HTERT RPE-1 (cell line): ENCODE measurements around the gene FRY.
"Not testable (repeated sequence)": the region's sequence is repeated elsewhere in the genome, so short reads cannot be mapped to it uniquely, and the experiment has no call there.

ENCODE experiments used
- in situ Hi-C: fragments of 300-500 bp; cut with MboI; formaldehyde crosslinking; loops from 4 replicates; pipeline ENCODE4 v1.14.3; 2020; ENCODE audit warnings: low sequenced_read_pairs

Gene FRY

GRCh38 chr13:32040052-32040642 lies 8.6 kb downstream of the FRY start:
- in situ Hi-C loops: no loop called here

DNA sequence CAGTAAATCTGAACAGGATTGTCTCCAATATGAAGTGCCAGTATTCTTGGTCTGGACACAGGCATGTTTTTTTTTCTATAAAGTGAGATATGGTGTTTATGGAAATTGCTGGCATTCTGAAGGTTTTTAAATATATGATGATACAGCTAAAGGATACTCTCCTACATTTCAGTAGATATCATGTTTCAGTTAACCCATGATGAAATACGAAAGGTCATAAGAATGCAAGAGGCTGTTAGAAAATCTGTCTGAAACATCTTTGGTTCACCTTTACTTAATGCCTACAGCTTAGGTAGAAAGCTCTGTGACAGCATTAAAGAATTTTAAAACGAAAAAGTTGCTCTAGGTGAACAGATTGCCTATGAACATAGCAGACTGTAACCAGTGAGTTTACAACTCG lies 9.1 kb downstream of the FRY start:
- in situ Hi-C loops: no loop called here

DNA sequence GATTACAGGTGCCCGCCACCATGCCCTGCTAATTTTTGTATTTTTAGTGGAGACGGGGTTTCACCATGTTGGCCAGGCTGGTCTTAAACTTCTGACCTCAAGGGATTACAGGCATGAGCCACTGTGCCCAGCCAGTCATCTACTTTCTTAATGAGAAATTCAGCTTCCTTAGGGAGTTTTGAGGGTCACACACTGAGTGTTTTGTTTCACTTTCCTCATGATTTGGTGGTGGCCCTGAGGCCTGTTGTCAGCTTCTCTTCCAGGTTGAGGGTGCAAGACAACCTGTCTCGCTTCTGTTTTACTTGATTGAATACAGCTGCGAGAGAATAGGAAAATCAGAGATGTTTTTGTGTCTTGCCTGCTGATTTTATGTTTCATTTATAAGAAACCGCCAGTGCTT lies 9.9 kb downstream of the FRY start:
- in situ Hi-C loops: no loop called here

GRCh38 chr13:32042551-32042950 lies 11.0 kb downstream of the FRY start:
- in situ Hi-C loops: no loop called here

DNA sequence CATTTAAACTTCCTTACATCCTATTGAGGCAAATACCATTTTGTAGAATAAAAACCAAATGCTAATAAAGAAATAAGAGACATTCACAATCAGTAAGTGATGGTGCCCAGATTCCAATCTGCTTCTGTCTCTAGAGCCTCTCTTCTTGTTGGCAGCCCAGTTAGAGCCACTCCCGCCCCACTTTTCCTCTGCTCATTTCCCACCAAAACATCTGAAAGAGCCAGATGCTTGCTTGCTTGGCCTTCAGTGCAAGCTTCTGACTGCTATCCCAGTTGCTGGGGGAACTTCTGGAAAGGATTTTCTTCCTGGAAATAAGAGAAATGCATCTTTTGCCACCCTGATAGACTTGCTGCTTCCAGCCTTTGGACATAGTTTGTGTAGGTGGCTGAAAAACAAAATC lies 12.9 kb downstream of the FRY start:
- in situ Hi-C loops: no loop called here

GRCh38 chr13:32045537-32045936 lies 14.0 kb downstream of the FRY start:
- in situ Hi-C loops: no loop called here

DNA sequence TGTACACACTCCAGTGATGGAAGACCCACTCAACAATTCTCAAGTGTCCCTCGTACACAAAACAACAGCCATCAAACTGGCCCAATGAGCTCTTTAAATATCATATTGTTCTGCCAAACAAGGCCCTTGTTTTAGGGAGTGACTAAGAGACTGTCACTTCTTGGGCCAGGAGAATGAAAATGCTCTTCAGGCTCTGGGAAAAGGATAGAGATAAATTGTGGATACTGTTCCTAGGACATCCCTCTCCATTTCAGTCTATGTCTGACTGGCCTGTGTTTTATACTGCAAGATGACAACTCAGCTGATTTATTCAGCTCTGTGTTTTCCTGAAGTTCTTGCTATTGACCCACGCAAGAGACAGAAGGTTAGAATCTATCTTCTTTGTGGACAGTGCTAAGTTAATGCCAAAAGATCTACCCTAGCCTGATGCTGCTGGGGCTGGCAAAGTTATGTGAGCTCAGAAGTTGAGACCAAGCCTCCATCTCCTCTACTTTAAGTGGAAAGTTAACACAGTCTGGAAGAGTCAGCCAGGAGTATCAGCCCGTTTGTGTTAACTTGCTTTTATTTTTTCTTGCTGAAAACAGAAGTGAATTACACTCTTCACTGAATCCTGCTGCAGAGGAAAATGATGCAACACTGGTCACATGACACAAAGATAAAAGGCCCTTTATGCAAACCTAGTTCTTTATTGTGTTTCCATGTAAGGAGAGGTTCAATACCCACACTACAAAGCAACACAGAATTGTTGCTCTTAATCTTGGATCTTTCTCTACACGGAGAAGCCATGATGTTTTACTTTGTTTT lies 14.6 kb downstream of the FRY start:
- in situ Hi-C loops: no loop called here

- in situ Hi-C loops: no loop called here
These were observed 15.5 kb downstream of the FRY start for GRCh38 chr13:32047088-32047487.

DNA sequence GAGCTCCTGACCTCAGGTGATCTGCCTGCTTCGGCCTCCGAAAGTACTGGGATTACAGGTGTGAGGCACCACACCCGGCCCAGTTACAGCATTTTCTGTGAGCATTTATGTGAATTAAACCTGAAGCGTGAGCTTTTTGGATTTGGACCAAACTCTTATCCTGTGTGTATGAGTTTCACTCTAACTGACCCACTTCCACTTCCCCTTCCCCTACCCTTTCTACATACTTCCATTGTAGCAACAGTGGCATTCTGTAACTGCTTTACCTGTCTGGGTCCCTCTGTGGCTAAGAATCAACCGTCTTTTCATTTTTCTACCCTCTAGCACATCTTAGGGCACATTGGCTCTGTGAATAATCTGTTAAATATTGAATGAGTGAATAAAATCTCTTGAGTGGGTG lies 16.2 kb downstream of the FRY start:
- in situ Hi-C loops: no loop called here

DNA sequence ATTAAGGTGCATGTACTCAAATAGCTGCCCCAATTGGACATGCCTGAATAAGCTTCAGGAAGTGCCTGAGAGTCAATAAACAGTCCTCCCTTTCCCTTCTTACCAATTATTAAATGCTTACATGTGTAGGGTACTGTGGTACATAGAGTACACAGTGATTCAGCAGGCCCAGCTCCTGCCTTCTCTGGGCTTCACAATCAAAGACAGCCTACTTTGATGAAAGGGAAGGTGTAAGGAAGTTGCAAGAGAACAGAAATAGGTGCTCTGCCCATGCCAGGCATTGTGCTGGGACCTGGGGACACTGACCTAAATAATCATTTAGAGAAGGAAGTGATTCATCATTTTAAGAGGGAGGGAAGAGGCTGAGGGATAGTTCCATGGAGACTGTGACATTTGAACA lies 17.2 kb downstream of the FRY start:
- in situ Hi-C loops: no loop called here

- in situ Hi-C loops: no loop called here
These were observed 19.6 kb downstream of the FRY start for GRCh38 chr13:32051156-32051555.

DNA sequence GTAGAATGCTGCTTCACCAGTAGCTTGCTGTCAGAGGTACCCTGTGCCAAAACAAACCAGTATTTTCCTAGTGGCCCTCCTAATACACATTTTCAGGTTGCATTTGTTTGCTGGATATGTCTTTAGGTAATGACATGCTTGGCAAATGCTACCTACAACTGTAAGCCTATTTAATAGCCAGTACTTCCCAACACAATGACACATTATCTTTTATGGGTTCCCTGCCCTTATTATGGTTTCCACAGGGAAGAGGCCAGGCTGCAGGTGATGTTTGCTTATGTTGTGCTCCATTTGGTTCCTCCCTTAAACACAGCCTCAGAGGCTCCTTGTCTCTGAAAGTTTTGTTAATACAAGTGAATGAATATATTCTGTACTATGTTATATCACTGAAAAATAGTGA lies 24.7 kb downstream of the FRY start:
- in situ Hi-C loops: no loop called here

DNA sequence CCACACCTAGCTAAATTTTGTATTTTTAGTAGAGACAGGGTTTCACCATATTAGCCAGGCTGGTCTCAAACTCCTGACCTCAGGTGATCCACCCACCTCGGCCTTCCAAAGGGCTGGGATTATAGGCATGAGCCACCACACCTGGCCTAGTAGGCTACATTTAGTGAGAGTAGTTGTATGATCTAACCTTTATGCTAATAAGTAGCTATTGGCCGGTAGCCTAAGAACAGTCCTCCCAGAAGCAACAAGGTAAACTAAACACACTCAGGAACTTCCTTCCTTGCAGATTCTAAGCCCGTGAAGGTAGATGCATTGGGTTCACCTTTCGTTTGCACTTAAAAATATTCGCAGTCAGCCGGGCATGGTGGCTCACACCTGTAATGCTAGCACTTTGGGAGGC lies 25.8 kb downstream of the FRY start:
- in situ Hi-C loops: not testable (repeated sequence)

- in situ Hi-C loops: no loop called here
These were observed 28.0 kb downstream of the FRY start for GRCh38 chr13:32059511-32059984.

DNA sequence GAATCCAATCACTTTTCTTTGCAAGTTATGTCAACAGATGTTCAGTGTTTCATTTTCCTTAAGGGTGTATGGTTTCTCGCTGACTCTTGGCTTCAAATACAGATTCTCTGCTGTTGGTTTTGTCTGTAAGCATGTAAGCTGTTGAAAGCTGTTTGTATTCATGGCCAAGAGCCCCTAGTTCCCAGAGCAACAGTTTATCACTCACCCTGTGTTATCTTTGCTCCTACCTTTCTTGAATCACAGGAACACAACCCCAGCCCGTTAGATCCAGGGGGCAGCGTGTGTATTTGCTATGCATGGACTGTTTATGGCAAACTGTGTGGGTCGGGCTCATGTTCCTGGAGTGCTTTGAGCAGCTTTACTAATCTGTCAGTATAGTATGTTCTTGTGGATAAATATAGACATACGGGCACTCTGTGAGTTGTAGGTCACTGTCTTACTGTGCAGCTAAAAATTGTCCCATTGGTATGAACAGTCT lies 28.9 kb downstream of the FRY start:
- in situ Hi-C loops: no loop called here

DNA sequence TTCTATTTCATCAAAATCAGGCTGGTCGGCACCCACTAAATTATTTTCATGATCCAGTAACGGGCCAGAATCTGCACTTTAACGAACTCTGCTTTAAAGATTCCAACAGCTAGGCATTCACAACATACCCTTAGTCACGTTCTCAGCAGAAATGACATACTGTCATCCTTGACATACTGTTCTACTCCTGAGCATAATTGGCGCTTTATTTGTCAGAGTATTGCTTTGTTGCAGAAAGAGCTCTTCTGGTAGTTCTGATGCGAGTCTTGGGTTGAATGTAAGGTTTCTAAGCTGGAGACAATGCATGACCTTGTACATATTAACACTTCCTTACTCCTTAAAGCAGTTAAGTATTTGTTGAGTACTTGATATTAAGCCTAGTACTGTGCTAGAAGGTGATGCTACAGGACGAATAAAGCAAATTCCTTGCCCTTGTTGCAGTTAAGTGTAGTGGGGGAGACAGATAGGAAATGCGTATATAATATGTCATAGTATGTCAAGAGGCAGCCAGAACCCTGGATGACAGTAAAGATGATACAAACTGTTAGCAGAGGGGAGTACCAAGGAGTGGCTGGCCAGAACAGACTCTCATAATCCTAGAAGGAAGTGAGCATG lies 32.2 kb downstream of the FRY start:
- in situ Hi-C loops: no loop called here

- in situ Hi-C loops: no loop called here
These were observed 35.8 kb downstream of the FRY start for GRCh38 chr13:32067149-32067961.

- in situ Hi-C loops: no loop called here
These were observed 36.7 kb downstream of the FRY start for GRCh38 chr13:32068255-32068654.

GRCh38 chr13:32073180-32073864 lies 41.7 kb downstream of the FRY start:
- in situ Hi-C loops: no loop called here

- in situ Hi-C loops: no loop called here
These were observed 43.7 kb downstream of the FRY start for GRCh38 chr13:32075170-32075851.
